Measurements from ENCODE around the gene TTC34.

The TTC34 gene

GRCh38 chr1:2830761-2831425, 29.4 kb upstream of the TTC34 start:
- Histone ChIP-seq H3K79me2 (ENCODE audit: insufficient read depth, low read length) (no peaks in the 10 kb centered on the region), H3K36me3 (ENCODE audit: insufficient read depth, low read length) (no peaks in the 10 kb centered on the region), H3K4me2 (ENCODE audit: insufficient read depth, low read length) (no peak overlapping the region), H3K9me3 (ENCODE audit: insufficient read depth, low read length, severe bottlenecking) (no peaks in the 10 kb centered on the region), H3K4me3 (ENCODE audit: low read depth in 1 of 2, low read length in 2 of 2) (no peak overlapping the region), H2AFZ (ENCODE audit: low read depth, low read length) (no peak overlapping the region), H3K9ac (ENCODE audit: low read depth, low read length) (no peak overlapping the region), H4K20me1 (ENCODE audit: insufficient read depth, low read length) (no peaks in the 10 kb centered on the region), H3K27me3 (ENCODE audit: insufficient read depth, low read length, poor library complexity) (no peaks in the 10 kb centered on the region), H3K4me1 (ENCODE audit: insufficient read depth, low read length) (no peaks in the 10 kb centered on the region), H3K27ac (ENCODE audit: low read length) (no peak overlapping the region)
- no peak for TF ChIP-seq CTCF (IDR thresholded peaks at IDR 0.05; ENCODE audit: borderline replicate concordance, extremely low read depth, low read length, poor library complexity, severe bottlenecking)
- no peak for TF ChIP-seq EZH2 (IDR thresholded peaks at IDR 0.05; ENCODE audit: borderline replicate concordance, low read depth, low read length, severe bottlenecking)
- DNase-seq (no peak), ATAC-seq (ENCODE audit: insufficient read depth, low read depth) (no peak)

GRCh38 chr1:2829846-2830615, 28.5 kb upstream of the TTC34 start:
- no peak for DNase-seq
- Histone ChIP-seq H3K4me3 (ENCODE audit: low read depth in 1 of 2, low read length in 2 of 2) (no peak overlapping the region), H4K20me1 (ENCODE audit: insufficient read depth, low read length) (no peaks in the 10 kb centered on the region), H3K27ac (ENCODE audit: low read length) (no peak overlapping the region), H3K27me3 (ENCODE audit: insufficient read depth, low read length, poor library complexity) (no peaks in the 10 kb centered on the region), H3K79me2 (ENCODE audit: insufficient read depth, low read length) (no peaks in the 10 kb centered on the region), H2AFZ (ENCODE audit: low read depth, low read length) (no peak overlapping the region), H3K9me3 (ENCODE audit: insufficient read depth, low read length, severe bottlenecking) (no peaks in the 10 kb centered on the region), H3K4me1 (ENCODE audit: insufficient read depth, low read length) (no peaks in the 10 kb centered on the region), H3K4me2 (ENCODE audit: insufficient read depth, low read length) (no peak overlapping the region), H3K36me3 (ENCODE audit: insufficient read depth, low read length) (no peaks in the 10 kb centered on the region), H3K9ac (ENCODE audit: low read depth, low read length) (no peak overlapping the region)
- no peak for ATAC-seq (ENCODE audit: insufficient read depth, low read depth)
- TF ChIP-seq EZH2 (IDR thresholded peaks at IDR 0.05; ENCODE audit: borderline replicate concordance, low read depth, low read length, severe bottlenecking) (no peak), CTCF (IDR thresholded peaks at IDR 0.05; ENCODE audit: borderline replicate concordance, extremely low read depth, low read length, poor library complexity, severe bottlenecking) (no peak)

GRCh38 chr1:2828586-2829250, 27.2 kb upstream of the TTC34 start:
- Histone ChIP-seq H3K4me2 (ENCODE audit: insufficient read depth, low read length) (no peak overlapping the region), H3K9me3 (ENCODE audit: insufficient read depth, low read length, severe bottlenecking) (no peaks in the 10 kb centered on the region)

More at GRCh38 chr1:2828586-2829250, 27.2 kb upstream of the TTC34 start:
- H3K27ac ChIP-seq (ENCODE audit: low read length), result no peak overlapping the region
- DNase-seq (no peak), ATAC-seq (ENCODE audit: insufficient read depth, low read depth) (no peak)
- no peak for TF ChIP-seq EZH2 (IDR thresholded peaks at IDR 0.05; ENCODE audit: borderline replicate concordance, low read depth, low read length, severe bottlenecking)
- no peaks in the 10 kb centered on the region for H4K20me1 ChIP-seq (ENCODE audit: insufficient read depth, low read length)
- H3K79me2 ChIP-seq (ENCODE audit: insufficient read depth, low read length), result no peaks in the 10 kb centered on the region
- H3K27me3 ChIP-seq (ENCODE audit: insufficient read depth, low read length, poor library complexity), result no peaks in the 10 kb centered on the region
- no peaks in the 10 kb centered on the region for H3K4me1 ChIP-seq (ENCODE audit: insufficient read depth, low read length)
- no peak overlapping the region for H3K4me3 ChIP-seq (ENCODE audit: low read depth in 1 of 2, low read length in 2 of 2)
- no peak overlapping the region for H2AFZ ChIP-seq (ENCODE audit: low read depth, low read length)
- H3K36me3 ChIP-seq (ENCODE audit: insufficient read depth, low read length), result no peaks in the 10 kb centered on the region
- H3K9ac ChIP-seq (ENCODE audit: low read depth, low read length), result no peak overlapping the region

Data from DND-41 (cell line).